Stimulated activated CD4-positive, alpha-beta T cell treated with anti-CD3 and anti-CD28 coated beads, Interleukin-15, amount 100 ng/mL, for 1 hour (primary cell): ENCODE data around the gene ARHGAP6.

Experiments
- DNase-seq, 2 donors: peaks; one replicate each; pipeline ENCODE4 v3.0.0-alpha.2; 2020; ENCODE audit warnings: low read depth in 1 of 2, low spot score in 1 of 2

The ARHGAP6 gene

GRCh38 chrX:11319806-11320520 lies 345.8 kb downstream of the ARHGAP6 start:
- DNase-seq: no peak

- DNase-seq: no peak
These were observed 354.0 kb downstream of the ARHGAP6 start for GRCh38 chrX:11311706-11312105.

- DNase-seq: no peak
These were observed 356.5 kb downstream of the ARHGAP6 start for GRCh38 chrX:11309220-11309619.

GRCh38 chrX:11305641-11306040 lies 360.1 kb downstream of the ARHGAP6 start:
- DNase-seq: no peak

GRCh38 chrX:11304829-11305228 lies 360.9 kb downstream of the ARHGAP6 start:
- no peak for DNase-seq

- DNase-seq: no peak
These were observed 367.1 kb downstream of the ARHGAP6 start for GRCh38 chrX:11298600-11298999.

GRCh38 chrX:11296051-11296450 lies 369.7 kb downstream of the ARHGAP6 start:
- no peak for DNase-seq

GRCh38 chrX:11293113-11293512 lies 372.6 kb downstream of the ARHGAP6 start, which contains the start of gene AMELX:
Gene AMELX (plus strand): TSS chrX:11293413. CDS start chrX:11294789, 1,376 bp downstream.
- no peak for DNase-seq

- no peak for DNase-seq
These were observed 375.2 kb downstream of the ARHGAP6 start for GRCh38 chrX:11290416-11291102.

- DNase-seq: no peak
These were observed 378.2 kb downstream of the ARHGAP6 start for GRCh38 chrX:11287505-11287904.

GRCh38 chrX:11285651-11286050 lies 380.1 kb downstream of the ARHGAP6 start:
- no peak for DNase-seq

GRCh38 chrX:11282043-11282442 lies 383.7 kb downstream of the ARHGAP6 start:
- DNase-seq: no peak

- no peak for DNase-seq
These were observed 392.2 kb downstream of the ARHGAP6 start for GRCh38 chrX:11273544-11273943.

- DNase-seq: no peak
These were observed 392.9 kb downstream of the ARHGAP6 start for GRCh38 chrX:11272863-11273262.

- DNase-seq: no peak
These were observed 393.4 kb downstream of the ARHGAP6 start for GRCh38 chrX:11272290-11272689.

- no peak for DNase-seq
These were observed 395.7 kb downstream of the ARHGAP6 start for GRCh38 chrX:11269996-11270395.

- no peak for DNase-seq
These were observed 396.7 kb downstream of the ARHGAP6 start for GRCh38 chrX:11269006-11269405.

GRCh38 chrX:11267425-11267824 lies 398.3 kb downstream of the ARHGAP6 start:
- DNase-seq: no peak

GRCh38 chrX:11266573-11267003 lies 399.1 kb downstream of the ARHGAP6 start:
- DNase-seq: no peak

- no peak for DNase-seq
These were observed 400.4 kb downstream of the ARHGAP6 start for GRCh38 chrX:11265352-11265751.

GRCh38 chrX:11264925-11265324 lies 400.8 kb downstream of the ARHGAP6 start:
- no peak for DNase-seq

- DNase-seq: no peak
These were observed 404.5 kb downstream of the ARHGAP6 start for GRCh38 chrX:11261260-11261659.

- DNase-seq: no peak
These were observed 406.3 kb downstream of the ARHGAP6 start for GRCh38 chrX:11259437-11259836.
